ENCODE data around the gene GDPD5. TPM values are rescaled to one million over a fixed set of nuclear protein-coding genes. Genes with fewer than 3 reads are reported as not detected.

GDPD5 gene
- total RNA-seq, 1 experiment from 2014 or later: 12.2 TPM

DNA sequence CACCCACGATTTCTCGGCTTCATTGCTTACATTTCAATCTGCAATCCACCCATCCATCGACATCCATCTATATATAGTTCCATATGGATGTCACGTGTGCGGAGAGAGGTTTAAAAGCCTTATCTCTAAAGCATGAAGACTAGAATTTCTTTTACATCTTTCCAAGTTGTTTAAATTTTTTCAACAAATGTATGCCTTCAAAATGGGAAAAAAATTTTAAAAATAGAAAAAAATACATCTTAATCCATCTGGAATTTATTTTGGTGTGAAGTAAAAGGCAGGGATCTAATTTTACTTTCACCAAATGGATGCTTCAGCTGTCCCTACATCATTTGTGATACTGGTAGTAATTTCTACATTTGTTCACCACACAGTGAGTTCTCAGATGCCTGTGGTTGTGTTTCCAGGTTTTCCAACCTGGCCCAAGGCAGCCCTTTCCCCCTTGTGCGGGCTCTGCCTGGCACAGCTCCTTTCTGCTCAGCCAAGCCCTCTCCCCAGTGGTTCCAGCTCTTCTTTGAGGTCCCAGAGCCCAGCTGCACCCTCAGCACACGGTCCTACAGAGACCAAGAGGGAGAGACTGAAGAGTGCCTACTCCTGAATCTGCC is 55.2 kb downstream of the GDPD5 start:
- Mint-ChIP-seq H3K36me3 (no peaks in the 10 kb centered on the region), H3K4me3 (no peak overlapping the region)
- POLR2A ChIA-PET: no interaction called here

DNA sequence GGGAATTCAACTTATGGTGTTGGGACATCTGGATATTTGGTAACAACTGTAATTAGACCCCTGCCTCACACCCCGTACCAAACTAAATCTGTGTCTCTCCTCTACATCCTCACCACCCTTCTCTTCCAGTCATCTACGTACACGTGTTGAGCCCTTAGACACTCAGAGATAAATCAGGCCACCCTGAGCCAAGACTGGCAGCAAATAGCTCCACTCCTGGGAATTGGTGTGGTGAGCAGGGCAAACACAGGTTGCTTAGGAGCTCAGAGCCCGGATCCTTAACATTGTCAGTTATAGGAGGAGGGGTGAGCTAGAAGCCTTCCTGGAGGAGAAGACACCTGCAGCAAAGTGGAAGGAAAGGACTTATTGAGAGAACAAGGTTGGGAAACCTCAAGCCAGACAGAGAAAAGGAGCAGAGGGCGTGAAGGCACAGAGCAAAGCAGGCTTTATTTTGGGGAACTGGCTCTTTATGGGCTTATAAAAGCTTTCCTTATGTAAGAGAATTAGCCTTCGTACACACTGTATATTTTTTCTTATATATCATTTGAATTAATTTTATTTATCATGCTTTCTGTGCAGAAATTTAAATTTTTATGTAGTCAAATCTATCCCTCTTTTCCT is 55.8 kb downstream of the GDPD5 start:
- ChIA-PET POLR2A (no interaction called here), CTCF (interaction anchor here (1.7 to 5.0 kb wide), 3 partner anchors 19 to 128 kb away, joined by 4 to 29 read pairs (median 5); no protein-coding TSS in a partner anchor)
- H3K4me3 Mint-ChIP-seq: no peak overlapping the region
- H3K36me3 Mint-ChIP-seq: no peaks in the 10 kb centered on the region
- no peak for TF ChIP-seq ZNF423 (CRISPR knock-in tag; IDR thresholded peaks at IDR 0.05)
- no peak for TF ChIP-seq ZNF263 (CRISPR knock-in tag; IDR thresholded peaks at IDR 0.05; ENCODE audit: low read depth)
- TF ChIP-seq, protein P1, sequence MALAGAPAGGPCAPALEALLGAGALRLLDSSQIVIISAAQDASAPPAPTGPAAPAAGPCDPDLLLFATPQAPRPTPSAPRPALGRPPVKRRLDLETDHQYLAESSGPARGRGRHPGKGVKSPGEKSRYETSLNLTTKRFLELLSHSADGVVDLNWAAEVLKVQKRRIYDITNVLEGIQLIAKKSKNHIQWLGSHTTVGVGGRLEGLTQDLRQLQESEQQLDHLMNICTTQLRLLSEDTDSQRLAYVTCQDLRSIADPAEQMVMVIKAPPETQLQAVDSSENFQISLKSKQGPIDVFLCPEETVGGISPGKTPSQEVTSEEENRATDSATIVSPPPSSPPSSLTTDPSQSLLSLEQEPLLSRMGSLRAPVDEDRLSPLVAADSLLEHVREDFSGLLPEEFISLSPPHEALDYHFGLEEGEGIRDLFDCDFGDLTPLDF (CRISPR knock-in tag; IDR thresholded peaks at IDR 0.05): no peak
- no peak for TF ChIP-seq TP53 (CRISPR knock-in tag; IDR thresholded peaks at IDR 0.05)
- no peak for TF ChIP-seq ZNF416 (CRISPR knock-in tag; IDR thresholded peaks at IDR 0.05)
- TF ChIP-seq, protein P2, sequence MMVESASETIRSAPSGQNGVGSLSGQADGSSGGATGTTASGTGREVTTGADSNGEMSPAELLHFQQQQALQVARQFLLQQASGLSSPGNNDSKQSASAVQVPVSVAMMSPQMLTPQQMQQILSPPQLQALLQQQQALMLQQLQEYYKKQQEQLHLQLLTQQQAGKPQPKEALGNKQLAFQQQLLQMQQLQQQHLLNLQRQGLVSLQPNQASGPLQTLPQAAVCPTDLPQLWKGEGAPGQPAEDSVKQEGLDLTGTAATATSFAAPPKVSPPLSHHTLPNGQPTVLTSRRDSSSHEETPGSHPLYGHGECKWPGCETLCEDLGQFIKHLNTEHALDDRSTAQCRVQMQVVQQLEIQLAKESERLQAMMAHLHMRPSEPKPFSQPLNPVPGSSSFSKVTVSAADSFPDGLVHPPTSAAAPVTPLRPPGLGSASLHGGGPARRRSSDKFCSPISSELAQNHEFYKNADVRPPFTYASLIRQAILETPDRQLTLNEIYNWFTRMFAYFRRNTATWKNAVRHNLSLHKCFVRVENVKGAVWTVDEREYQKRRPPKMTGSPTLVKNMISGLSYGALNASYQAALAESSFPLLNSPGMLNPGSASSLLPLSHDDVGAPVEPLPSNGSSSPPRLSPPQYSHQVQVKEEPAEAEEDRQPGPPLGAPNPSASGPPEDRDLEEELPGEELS (CRISPR knock-in tag; IDR thresholded peaks at IDR 0.05): no peak
- no peak for TF ChIP-seq JUN (CRISPR knock-in tag; IDR thresholded peaks at IDR 0.05)
- no peak for TF ChIP-seq TEAD4 (CRISPR knock-in tag; IDR thresholded peaks at IDR 0.05)
- TF ChIP-seq, protein P3, sequence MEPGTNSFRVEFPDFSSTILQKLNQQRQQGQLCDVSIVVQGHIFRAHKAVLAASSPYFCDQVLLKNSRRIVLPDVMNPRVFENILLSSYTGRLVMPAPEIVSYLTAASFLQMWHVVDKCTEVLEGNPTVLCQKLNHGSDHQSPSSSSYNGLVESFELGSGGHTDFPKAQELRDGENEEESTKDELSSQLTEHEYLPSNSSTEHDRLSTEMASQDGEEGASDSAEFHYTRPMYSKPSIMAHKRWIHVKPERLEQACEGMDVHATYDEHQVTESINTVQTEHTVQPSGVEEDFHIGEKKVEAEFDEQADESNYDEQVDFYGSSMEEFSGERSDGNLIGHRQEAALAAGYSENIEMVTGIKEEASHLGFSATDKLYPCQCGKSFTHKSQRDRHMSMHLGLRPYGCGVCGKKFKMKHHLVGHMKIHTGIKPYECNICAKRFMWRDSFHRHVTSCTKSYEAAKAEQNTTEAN (CRISPR knock-in tag; IDR thresholded peaks at IDR 0.05): no peak
- no peak for TF ChIP-seq FOXJ3 (CRISPR knock-in tag; IDR thresholded peaks at IDR 0.05; ENCODE audit: borderline replicate concordance)
- TF ChIP-seq SOX15 (CRISPR knock-in tag; IDR thresholded peaks at IDR 0.05): no peak
- no peak for TF ChIP-seq ZNF219 (CRISPR knock-in tag; IDR thresholded peaks at IDR 0.05; ENCODE audit: borderline replicate concordance)
- TF ChIP-seq, protein P4, sequence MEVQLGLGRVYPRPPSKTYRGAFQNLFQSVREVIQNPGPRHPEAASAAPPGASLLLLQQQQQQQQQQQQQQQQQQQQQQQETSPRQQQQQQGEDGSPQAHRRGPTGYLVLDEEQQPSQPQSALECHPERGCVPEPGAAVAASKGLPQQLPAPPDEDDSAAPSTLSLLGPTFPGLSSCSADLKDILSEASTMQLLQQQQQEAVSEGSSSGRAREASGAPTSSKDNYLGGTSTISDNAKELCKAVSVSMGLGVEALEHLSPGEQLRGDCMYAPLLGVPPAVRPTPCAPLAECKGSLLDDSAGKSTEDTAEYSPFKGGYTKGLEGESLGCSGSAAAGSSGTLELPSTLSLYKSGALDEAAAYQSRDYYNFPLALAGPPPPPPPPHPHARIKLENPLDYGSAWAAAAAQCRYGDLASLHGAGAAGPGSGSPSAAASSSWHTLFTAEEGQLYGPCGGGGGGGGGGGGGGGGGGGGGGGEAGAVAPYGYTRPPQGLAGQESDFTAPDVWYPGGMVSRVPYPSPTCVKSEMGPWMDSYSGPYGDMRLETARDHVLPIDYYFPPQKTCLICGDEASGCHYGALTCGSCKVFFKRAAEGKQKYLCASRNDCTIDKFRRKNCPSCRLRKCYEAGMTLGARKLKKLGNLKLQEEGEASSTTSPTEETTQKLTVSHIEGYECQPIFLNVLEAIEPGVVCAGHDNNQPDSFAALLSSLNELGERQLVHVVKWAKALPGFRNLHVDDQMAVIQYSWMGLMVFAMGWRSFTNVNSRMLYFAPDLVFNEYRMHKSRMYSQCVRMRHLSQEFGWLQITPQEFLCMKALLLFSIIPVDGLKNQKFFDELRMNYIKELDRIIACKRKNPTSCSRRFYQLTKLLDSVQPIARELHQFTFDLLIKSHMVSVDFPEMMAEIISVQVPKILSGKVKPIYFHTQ (CRISPR knock-in tag; IDR thresholded peaks at IDR 0.05): no peak
- TF ChIP-seq IRF2 (CRISPR knock-in tag; IDR thresholded peaks at IDR 0.05; ENCODE audit: borderline replicate concordance, low read depth): no peak
- TF ChIP-seq, protein P5, sequence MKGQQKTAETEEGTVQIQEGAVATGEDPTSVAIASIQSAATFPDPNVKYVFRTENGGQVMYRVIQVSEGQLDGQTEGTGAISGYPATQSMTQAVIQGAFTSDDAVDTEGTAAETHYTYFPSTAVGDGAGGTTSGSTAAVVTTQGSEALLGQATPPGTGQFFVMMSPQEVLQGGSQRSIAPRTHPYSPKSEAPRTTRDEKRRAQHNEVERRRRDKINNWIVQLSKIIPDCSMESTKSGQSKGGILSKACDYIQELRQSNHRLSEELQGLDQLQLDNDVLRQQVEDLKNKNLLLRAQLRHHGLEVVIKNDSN (CRISPR knock-in tag; IDR thresholded peaks at IDR 0.05): no peak
- H3K9me3 Mint-ChIP-seq: no peaks in the 10 kb centered on the region
- no peak for DNase-seq (ENCODE audit: low spot score)
- H3K4me1 Mint-ChIP-seq: peaks cover 32% of the 10 kb centered on the region
- no peaks in the 10 kb centered on the region; the same call in 1 of the 2 replicates for H3K27me3 Mint-ChIP-seq (ENCODE audit: low read depth)
- no peak for ATAC-seq
- no peak overlapping the region for H3K27ac Mint-ChIP-seq

More for the DNA sequence above, 55.2 kb downstream of the GDPD5 start:
- H3K27me3 Mint-ChIP-seq (ENCODE audit: low read depth): no peaks in the 10 kb centered on the region; the same call in 1 of the 2 replicates
- ATAC-seq (no peak), DNase-seq (ENCODE audit: low spot score) (no peak)
- TF ChIP-seq TP53 (CRISPR knock-in tag; IDR thresholded peaks at IDR 0.05): no peak
- TF ChIP-seq, protein P6, sequence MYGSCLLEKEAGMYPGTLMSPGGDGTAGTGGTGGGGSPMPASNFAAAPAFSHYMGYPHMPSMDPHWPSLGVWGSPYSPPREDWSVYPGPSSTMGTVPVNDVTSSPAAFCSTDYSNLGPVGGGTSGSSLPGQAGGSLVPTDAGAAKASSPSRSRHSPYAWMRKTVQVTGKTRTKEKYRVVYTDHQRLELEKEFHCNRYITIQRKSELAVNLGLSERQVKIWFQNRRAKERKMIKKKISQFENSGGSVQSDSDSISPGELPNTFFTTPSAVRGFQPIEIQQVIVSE (CRISPR knock-in tag; IDR thresholded peaks at IDR 0.05; ENCODE audit: borderline replicate concordance): no peak
- no peak for TF ChIP-seq ZNF138 (CRISPR knock-in tag; conservative IDR thresholded peaks at IDR 0.05)
- H3K27ac Mint-ChIP-seq: no peak overlapping the region
- H3K4me1 Mint-ChIP-seq: peaks cover 38% of the 10 kb centered on the region
- CTCF ChIA-PET: interaction anchor here (1.3 to 5.0 kb wide), 4 partner anchors 20 to 127 kb away, joined by 3 to 29 read pairs (median 4); no protein-coding TSS in a partner anchor
- H3K9me3 Mint-ChIP-seq: no peaks in the 10 kb centered on the region
